Hepatocyte (in vitro differentiated cells): ENCODE results near the gene PTPN2. TPM values are rescaled to one million over a fixed set of nuclear protein-coding genes. Genes with fewer than 3 reads are reported as not detected.
"Not testable (repeated sequence)": the region's sequence is repeated elsewhere in the genome, so short reads cannot be mapped to it uniquely, and the experiment has no call there.

Source experiments
- DNase-seq: peaks from one replicate; pipeline ENCODE4 v3.0.0-alpha.2; 2016; ENCODE audit warnings: low spot score
- H2AFZ ChIP-seq: fragments of 200-600 bp; sonication (generic); 2 replicates; pipeline ENCODE4 v1.6.0; 2016; ENCODE audit warnings: antibody characterized with exemption, mild to moderate bottlenecking
- H3K27ac ChIP-seq: fragments of 200-600 bp; sonication (generic); 2 replicates; pipeline ENCODE4 v1.5.1; 2016; ENCODE audit warnings: mild to moderate bottlenecking
- H3K27me3 ChIP-seq: fragments of 200-600 bp; sonication (generic); 2 replicates; pipeline ENCODE4 v1.6.1; 2016
- H3K36me3 ChIP-seq: fragments of 200-600 bp; sonication (generic); replicated peaks from 2 replicates; pipeline ENCODE4 v1.5.1; 2016; ENCODE audit warnings: low read depth; ENCODE audit not compliant: insufficient read depth
- H3K4me1 ChIP-seq: fragments of 200-600 bp; sonication (generic); 2 replicates; pipeline ENCODE4 v1.5.1; 2016; ENCODE audit warnings: mild to moderate bottlenecking, moderate library complexity; ENCODE audit not compliant: insufficient read depth
- H3K4me2 ChIP-seq: fragments of 200-600 bp; sonication (generic); 2 replicates; pipeline ENCODE4 v1.6.0; 2016
- H3K4me3 ChIP-seq: fragments of 200-600 bp; sonication (generic); 2 replicates; pipeline ENCODE4 v1.5.1; 2016; ENCODE audit warnings: mild to moderate bottlenecking
- H3K79me2 ChIP-seq: fragments of 200-600 bp; sonication (generic); 2 replicates; pipeline ENCODE4 v1.6.0; 2017; ENCODE audit warnings: mild to moderate bottlenecking
- H3K9me2 ChIP-seq: fragments of 200-600 bp; sonication (generic); replicated peaks from 2 replicates; pipeline ENCODE4 v1.6.0; 2017; ENCODE audit warnings: mild to moderate bottlenecking; ENCODE audit not compliant: insufficient read depth
- H3K9me3 ChIP-seq: fragments of 200-600 bp; sonication (generic); 2 replicates; pipeline ENCODE4 v1.5.1; 2016; ENCODE audit warnings: low read depth, mild to moderate bottlenecking
- H4K20me1 ChIP-seq: fragments of 200-600 bp; sonication (generic); 2 replicates; pipeline ENCODE4 v1.6.0; 2016; ENCODE audit warnings: mild to moderate bottlenecking; ENCODE audit not compliant: insufficient read depth, poor library complexity, severe bottlenecking
- CTCF ChIP-seq: fragments of 200-600 bp; sonication (generic); IDR thresholded peaks from 2 replicates; pipeline ENCODE4 v1.5.1; 2016; ENCODE audit warnings: antibody characterized with exemption, mild to moderate bottlenecking; ENCODE audit not compliant: poor library complexity
- EZH2 ChIP-seq: fragments of 200-600 bp; sonication (generic); IDR thresholded peaks from 2 replicates; pipeline ENCODE4 v1.6.1; 2016; ENCODE audit warnings: antibody characterized with exemption, mild to moderate bottlenecking, borderline replicate concordance
- EZH2phosphoT487 ChIP-seq: fragments of 200-600 bp; sonication (generic); IDR thresholded peaks from one replicate; pipeline ENCODE4 v1.6.1; 2018; ENCODE audit warnings: antibody characterized with exemption, mild to moderate bottlenecking, low read depth, moderate library complexity; ENCODE audit not compliant: unreplicated experiment, severe bottlenecking
- WGBS: methylation state at CpG from one replicate; pipeline ENCODE4 v1.1.6; 2016; ENCODE audit warnings: low lambda C conversion rate; ENCODE audit errors: missing lambda C conversion rate; 5-methylcytosine and 5-hydroxymethylcytosine counted together
- polyA plus RNA-seq: library from polyadenylated mRNA; unstranded; fragments of >200 nt; fragmentation: Nextera tagmentation; extraction: Ambion mirVana; gene quantifications from 2 replicates; pipeline ENCODE4 v1.2.1, GENCODE V29; 2016
- total RNA-seq: library from RNA; depleted of rRNA; stranded (reverse); fragments of >200 nt; gene quantifications from 2 replicates; pipeline ENCODE4 v1.2.3, GENCODE V29; 2014

Gene PTPN2
- total and polyA plus RNA-seq, 2 experiments from 2014 or later, result 32.0 to 36.7 TPM

DNA sequence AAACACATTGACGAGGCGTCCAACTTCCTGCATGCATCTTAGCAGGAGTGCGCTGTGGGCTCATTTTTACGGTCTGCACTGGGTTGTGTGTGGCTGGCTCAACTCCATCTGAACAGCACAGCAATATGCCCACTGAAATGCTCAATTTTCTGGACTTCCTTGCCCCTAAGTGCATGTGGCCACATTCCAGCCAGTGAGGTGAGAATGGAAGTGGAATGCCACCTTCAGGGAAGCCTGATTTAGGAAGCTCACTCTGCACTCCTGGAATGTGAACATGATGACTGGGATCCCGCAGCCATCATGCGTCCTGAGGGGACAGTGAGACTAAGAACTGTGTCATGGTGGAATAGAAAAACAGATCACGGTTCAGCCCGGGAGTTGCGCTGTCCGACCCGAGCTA is 105.0 kb downstream of the PTPN2 start:
- H3K36me3 ChIP-seq, result no peaks in the 10 kb centered on the region
- DNase-seq, result no peak

GRCh38 chr18:12777500-12777944 is 106.5 kb downstream of the PTPN2 start:
- Histone ChIP-seq H3K4me3 (no peak overlapping the region), H3K36me3 (no peaks in the 10 kb centered on the region), H3K4me1 (no peaks in the 10 kb centered on the region), H2AFZ (no peak overlapping the region), H3K79me2 (no peaks in the 10 kb centered on the region), H3K4me2 (no peak overlapping the region), H4K20me1 (no peaks in the 10 kb centered on the region), H3K27ac (no peak overlapping the region), H3K9me3 (no peaks in the 10 kb centered on the region), H3K9me2 (no peaks in the 10 kb centered on the region), H3K27me3 (no peaks in the 10 kb centered on the region)
- no peak for TF ChIP-seq EZH2
- no peak for TF ChIP-seq CTCF
- no peak for TF ChIP-seq EZH2phosphoT487
- DNase-seq, result no peak
- WGBS, result 78% methylated on average over 39 of the region's 39 CpGs

More for the DNA sequence above, 105.0 kb downstream of the PTPN2 start:
- Histone ChIP-seq H2AFZ (no peak overlapping the region), H3K9me3 (no peaks in the 10 kb centered on the region), H3K9me2 (no peaks in the 10 kb centered on the region), H3K27ac (no peak overlapping the region), H3K4me1 (no peaks in the 10 kb centered on the region), H3K4me2 (no peak overlapping the region), H3K4me3 (no peak overlapping the region), H4K20me1 (no peaks in the 10 kb centered on the region), H3K27me3 (no peaks in the 10 kb centered on the region), H3K79me2 (no peaks in the 10 kb centered on the region)
- TF ChIP-seq CTCF (no peak), EZH2phosphoT487 (no peak), EZH2 (no peak)
- 94% methylated on average over 11 of the region's 11 CpGs for WGBS

- 85% methylated on average over 40 of the region's 54 CpGs for WGBS
- H3K27ac ChIP-seq, result no peak overlapping the region
- TF ChIP-seq CTCF (no peak), EZH2phosphoT487 (no peak), EZH2 (no peak)
- no peak overlapping the region for H3K4me3 ChIP-seq
- DNase-seq, result no peak
- no peaks in the 10 kb centered on the region for H3K4me1 ChIP-seq
- no peaks in the 10 kb centered on the region for H4K20me1 ChIP-seq
- H3K79me2 ChIP-seq, result no peaks in the 10 kb centered on the region
- no peak overlapping the region for H2AFZ ChIP-seq
- H3K27me3 ChIP-seq, result no peaks in the 10 kb centered on the region
- H3K4me2 ChIP-seq, result no peak overlapping the region
- no peaks in the 10 kb centered on the region for H3K9me2 ChIP-seq
- H3K36me3 ChIP-seq, result no peaks in the 10 kb centered on the region
- no peaks in the 10 kb centered on the region for H3K9me3 ChIP-seq
Observed at GRCh38 chr18:12776821-12777471, 107.1 kb downstream of the PTPN2 start.

- H3K36me3 ChIP-seq, H3K9me3 ChIP-seq, H3K4me3 ChIP-seq, H3K79me2 ChIP-seq, H4K20me1 ChIP-seq, DNase-seq, H3K9me2 ChIP-seq, H3K27me3 ChIP-seq, H2AFZ ChIP-seq, H3K4me1 ChIP-seq, H3K27ac ChIP-seq, H3K4me2 ChIP-seq: not testable (repeated sequence)
- 100% methylated on average over 7 of the region's 7 CpGs for WGBS
Observed at GRCh38 chr18:12776415-12776814, 107.6 kb downstream of the PTPN2 start.
